ENCODE data around the gene ATP6V1G2.
A peak's percentile ranks its signal among the peaks of the same experiment; 100 is the strongest.
"Not testable (repeated sequence)": the region's sequence is repeated elsewhere in the genome, so short reads cannot be mapped to it uniquely, and the experiment has no call there.

The ATP6V1G2 gene

GRCh38 chr6:31546339-31546957 lies at the start of gene ATP6V1G2:
TSS of gene ATP6V1G2 (minus strand) at chr6:31546608. CDS start at chr6:31546559, 49 bp downstream.
- DNase-seq, result peak; percentile 89

GRCh38 chr6:31592396-31592771 lies 46.0 kb upstream of the ATP6V1G2 start:
- no peak for DNase-seq

DNA sequence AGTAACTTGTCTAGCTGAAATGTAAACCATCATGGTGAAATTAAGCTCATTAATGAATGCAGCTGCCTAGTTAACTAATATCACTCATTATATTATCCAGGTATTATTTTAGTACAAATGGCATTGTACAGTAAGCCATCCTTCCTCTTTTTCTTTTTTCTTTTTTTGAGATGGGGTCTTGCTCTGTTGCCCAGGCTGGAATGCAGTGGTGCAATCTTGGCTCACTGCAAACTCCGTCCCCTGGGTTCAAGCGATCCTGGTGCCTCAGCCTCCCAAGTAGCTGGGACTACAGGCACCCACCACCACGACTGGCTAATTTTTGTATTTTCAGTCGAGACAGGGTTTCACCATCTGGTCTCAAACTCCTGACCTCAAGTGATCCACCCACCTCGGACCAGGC lies 44.3 kb upstream of the ATP6V1G2 start:
- not testable (repeated sequence) for DNase-seq

DNA sequence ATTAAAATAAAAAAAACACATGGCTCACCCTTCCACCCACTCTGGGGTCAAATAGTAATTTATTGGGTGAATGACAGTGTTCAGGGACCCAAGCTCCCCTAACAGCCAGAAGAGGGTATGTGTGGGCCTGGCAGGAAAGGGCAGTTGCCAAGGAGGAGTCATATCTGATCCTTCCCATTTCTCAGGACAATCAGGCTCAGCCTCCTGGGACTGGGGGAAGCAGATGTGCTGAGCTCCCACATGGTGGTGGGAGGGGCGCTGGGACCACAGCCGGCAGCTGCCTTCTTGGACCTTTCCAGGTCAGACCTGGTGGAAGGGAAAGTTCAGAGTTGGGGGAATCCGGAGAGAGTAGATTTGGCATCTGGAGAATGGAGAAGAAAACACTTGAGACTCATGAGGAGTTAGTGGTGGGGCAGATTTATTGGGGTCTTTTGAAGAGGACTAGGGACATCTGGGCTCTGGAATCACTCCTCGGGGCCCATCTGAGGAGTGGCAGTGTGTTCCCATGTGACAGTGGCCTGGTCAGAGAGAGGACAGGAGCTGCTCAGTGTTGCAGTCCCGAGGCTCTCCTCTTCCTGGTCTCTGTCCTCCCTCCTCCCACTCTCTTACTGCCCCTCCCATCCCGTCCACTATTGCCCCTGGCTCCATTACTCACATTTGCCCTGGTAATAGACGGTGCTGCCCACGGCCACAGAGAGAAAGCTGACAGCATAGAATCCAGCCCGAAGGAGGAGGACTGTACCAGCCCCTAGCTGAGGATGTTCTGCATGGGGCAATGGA lies 42.7 kb upstream of the ATP6V1G2 start:
- no peak for DNase-seq

DNA sequence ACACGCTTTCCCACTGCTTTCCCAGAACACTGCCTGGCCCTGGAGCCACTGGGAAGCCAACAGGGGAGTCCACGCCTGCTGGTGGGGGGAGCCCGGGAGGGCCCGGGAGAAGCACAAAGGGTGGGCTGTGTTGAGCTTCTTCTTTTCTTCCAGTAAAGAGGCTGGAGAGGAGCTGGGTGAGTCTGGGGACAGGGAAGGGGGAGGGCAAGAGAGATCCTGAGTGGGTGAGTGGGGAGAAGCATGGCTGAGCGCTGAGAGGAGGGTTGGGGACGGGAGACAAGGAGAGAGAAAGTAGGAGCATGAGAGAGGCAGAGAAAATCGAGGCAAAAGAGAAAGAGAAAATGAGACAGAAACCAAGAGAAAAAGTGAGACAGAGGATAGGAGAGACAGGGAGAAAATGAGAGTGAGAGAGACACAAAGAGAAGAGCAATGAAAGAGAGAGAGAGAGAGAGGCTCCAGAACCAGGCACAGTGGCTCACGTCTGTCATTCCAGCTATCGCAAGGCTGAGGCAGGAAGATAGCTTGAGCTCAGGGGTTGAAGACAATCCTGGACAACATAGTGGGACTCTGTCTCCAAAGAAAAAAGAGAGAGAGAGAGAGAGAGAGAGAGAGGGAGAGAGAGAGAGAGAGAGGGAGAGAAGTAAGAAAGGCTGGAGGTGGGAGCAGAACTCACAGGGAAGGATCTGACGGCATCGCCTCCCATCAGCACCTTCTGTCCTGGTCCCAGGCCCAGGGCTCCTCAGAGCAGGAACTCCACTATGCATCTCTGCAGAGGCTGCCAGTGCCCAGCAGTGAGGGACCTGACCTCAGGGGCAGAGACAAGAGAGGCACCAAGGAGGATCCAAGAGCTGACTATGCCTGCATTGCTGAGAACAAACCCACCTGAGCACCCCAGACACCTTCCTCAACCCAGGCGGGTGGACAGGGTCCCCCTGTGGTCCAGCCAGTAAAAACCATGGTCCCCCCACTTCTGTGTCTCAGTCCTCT lies 41.7 kb upstream of the ATP6V1G2 start:
- DNase-seq, result no peak

DNA sequence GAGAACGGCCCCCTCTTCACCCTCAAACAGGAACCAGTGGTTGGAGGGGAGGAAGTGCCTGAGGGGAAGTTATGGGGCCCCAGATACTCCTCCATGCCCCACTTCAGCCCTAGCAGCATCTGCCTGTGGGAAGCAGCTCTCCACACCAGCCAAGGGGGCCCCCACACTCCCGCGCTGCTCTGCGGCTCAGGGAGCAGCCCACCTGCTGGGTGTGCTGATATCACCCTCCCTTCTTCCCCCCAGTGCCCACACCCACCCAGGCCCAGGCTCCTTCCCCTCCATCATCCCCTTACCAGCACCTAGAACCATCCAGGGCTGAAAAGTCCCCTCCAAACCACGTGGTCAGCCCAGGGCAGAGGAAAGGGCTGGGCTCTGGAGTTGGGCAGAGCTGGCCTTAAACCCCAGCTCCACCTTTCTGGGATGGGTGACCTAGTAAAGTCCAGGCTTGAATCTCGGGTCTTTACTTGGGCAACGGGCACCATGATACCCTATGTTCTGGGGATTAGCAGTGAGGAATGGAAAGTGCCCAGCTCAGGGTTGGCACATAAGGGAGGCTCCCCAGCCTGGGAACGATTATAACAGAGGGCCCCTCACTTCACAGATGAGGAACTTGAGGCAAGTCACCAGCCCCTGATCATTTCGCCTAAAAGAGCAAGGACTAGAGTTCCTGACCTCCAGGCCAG lies 40.3 kb upstream of the ATP6V1G2 start:
- peak; percentile 54 for DNase-seq

- DNase-seq, result no peak
Observed at GRCh38 chr6:31586008-31586407, 39.6 kb upstream of the ATP6V1G2 start, which contains the start of gene LST1. TSS of gene LST1 (plus strand) at chr6:31586277. CDS start at chr6:31587300, 1,023 bp downstream.

- DNase-seq, result peak; percentile 72
Observed at GRCh38 chr6:31585491-31585890, 39.1 kb upstream of the ATP6V1G2 start.

GRCh38 chr6:31582230-31582643 lies 35.8 kb upstream of the ATP6V1G2 start, which contains the start of gene LTB:
TSS of gene LTB (minus strand) at chr6:31582424. CDS start at chr6:31582417, 7 bp downstream.
- DNase-seq, result peak; percentile 81

- DNase-seq, result no peak
Observed at GRCh38 chr6:31581434-31582229, 35.2 kb upstream of the ATP6V1G2 start.

- DNase-seq, result peak; percentile 90
Observed at GRCh38 chr6:31580807-31581433, 34.5 kb upstream of the ATP6V1G2 start.

DNA sequence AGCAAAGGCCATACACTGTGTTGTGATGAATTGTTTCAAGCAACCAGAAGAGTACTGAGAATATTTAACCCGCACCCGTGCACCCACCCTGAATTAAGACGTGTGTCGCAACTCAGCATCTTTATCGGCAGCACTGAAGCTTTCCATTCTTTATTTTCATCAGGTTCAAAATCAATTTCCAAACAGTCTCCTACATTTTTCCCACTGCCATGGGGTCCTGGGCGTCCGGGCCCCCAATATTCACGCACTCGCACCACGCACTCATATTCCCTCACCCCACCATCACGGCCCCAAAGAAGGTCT lies 34.0 kb upstream of the ATP6V1G2 start:
- DNase-seq, result no peak

DNA sequence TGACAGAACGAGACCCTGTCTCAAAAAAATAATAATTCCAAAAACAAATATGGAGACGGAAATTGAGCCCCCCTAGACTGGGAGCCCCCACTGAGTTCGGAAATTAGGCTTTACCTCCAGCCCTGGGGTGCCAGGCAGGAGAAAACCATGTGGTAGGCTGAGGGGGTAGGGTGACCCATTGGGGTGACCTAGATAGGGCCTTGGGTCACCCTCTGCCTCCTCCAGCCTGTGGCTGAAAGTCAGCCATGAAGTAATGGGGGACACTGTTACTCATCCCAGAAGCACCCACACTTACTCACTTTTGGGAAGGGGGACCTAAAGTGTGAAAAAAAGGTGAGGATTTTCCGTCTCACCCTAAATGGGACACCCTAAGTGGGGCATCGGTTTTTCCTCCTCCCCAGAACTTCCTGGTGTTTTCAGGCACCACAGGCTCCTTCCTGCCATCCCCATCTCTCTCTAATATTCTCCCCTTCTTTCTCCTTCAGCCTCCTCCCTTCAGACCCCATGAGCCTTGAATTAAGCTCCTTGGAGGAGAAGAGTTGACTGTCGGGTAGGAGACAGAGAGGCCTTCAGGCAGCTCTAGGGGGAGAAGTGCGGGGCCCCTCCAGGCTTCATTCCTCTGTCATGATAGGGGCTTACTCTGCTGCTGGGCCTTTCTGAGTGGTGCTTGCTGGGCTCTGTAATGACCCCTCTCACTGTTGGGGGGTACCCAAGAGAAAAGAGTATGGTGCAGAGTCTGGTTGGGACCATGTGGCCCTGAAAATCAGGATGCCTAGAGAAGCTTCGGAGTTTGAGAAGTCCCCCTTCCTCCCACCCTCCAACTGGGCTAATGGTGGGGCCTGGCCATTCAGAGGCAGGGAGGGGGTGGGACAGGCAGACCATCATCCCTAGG lies 33.4 kb upstream of the ATP6V1G2 start:
- DNase-seq, result peak; percentile 37

- no peak for DNase-seq
Observed at GRCh38 chr6:31579119-31579505, 32.7 kb upstream of the ATP6V1G2 start.

DNA sequence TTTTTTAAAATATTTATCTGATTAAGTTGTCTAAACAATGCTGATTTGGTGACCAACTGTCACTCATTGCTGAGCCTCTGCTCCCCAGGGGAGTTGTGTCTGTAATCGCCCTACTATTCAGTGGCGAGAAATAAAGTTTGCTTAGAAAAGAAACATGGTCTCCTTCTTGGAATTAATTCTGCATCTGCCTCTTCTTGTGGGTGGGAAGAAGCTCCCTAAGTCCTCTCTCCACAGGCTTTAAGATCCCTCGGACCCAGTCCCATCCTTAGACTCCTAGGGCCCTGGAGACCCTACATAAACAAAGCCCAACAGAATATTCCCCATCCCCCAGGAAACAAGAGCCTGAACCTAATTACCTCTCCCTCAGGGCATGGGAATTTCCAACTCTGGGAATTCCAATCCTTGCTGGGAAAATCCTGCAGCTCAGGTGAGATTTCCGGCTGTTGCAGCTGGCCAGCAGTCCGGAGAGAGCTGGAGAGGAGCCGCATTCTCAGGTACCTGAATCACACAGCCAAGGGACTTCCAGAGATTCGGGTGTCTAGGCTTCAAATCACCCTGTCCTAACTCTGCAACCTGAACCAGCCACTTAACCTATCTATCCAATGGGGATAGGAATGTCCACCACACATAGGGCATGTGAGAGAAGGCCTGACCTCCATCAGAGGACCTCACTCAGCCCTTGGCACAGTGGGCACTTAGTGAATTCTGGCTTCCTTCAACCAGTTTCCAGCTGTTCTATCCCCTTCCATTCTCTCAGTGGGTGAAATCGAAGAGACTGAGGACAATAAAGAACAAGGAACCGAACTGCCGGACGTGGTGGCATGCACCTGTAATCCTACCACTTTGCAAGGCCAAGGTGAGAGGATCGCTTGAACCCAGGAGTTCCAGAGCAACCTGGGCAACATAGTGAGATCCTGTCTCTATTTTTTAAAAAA lies 32.0 kb upstream of the ATP6V1G2 start:
- peak; percentile 39 for DNase-seq

DNA sequence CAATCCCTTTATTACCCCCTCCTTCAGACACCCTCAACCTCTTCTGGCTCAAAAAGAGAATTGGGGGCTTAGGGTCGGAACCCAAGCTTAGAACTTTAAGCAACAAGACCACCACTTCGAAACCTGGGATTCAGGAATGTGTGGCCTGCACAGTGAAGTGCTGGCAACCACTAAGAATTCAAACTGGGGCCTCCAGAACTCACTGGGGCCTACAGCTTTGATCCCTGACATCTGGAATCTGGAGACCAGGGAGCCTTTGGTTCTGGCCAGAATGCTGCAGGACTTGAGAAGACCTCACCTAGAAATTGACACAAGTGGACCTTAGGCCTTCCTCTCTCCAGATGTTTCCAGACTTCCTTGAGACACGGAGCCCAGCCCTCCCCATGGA lies 31.2 kb upstream of the ATP6V1G2 start:
- no peak for DNase-seq

DNA sequence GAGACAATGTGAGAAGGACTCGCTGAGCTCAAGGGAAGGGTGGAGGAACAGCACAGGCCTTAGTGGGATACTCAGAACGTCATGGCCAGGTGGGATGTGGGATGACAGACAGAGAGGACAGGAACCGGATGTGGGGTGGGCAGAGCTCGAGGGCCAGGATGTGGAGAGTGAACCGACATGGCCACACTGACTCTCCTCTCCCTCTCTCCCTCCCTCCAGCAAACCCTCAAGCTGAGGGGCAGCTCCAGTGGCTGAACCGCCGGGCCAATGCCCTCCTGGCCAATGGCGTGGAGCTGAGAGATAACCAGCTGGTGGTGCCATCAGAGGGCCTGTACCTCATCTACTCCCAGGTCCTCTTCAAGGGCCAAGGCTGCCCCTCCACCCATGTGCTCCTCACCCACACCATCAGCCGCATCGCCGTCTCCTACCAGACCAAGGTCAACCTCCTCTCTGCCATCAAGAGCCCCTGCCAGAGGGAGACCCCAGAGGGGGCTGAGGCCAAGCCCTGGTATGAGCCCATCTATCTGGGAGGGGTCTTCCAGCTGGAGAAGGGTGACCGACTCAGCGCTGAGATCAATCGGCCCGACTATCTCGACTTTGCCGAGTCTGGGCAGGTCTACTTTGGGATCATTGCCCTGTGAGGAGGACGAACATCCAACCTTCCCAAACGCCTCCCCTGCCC lies 30.6 kb upstream of the ATP6V1G2 start:
- peak; percentile 62 for DNase-seq

DNA sequence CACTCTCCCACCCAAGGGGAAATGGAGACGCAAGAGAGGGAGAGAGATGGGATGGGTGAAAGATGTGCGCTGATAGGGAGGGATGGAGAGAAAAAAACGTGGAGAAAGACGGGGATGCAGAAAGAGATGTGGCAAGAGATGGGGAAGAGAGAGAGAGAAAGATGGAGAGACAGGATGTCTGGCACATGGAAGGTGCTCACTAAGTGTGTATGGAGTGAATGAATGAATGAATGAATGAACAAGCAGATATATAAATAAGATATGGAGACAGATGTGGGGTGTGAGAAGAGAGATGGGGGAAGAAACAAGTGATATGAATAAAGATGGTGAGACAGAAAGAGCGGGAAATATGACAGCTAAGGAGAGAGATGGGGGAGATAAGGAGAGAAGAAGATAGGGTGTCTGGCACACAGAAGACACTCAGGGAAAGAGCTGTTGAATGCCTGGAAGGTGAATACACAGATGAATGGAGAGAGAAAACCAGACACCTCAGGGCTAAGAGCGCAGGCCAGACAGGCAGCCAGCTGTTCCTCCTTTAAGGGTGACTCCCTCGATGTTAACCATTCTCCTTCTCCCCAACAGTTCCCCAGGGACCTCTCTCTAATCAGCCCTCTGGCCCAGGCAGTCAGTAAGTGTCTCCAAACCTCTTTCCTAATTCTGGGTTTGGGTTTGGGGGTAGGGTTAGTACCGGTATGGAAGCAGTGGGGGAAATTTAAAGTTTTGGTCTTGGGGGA lies 29.7 kb upstream of the ATP6V1G2 start:
- peak; percentile 21 for DNase-seq

Measured in CD4-positive, alpha-beta T cell treated with Interleukin-10 for 1 hour (primary cell).